Stomach (tissue), 4 donors: ENCODE results near the gene SNAPC4.

Experiments used
- EP300 ChIP-seq: sonication (generic); formaldehyde crosslinking; IDR thresholded peaks from one replicate; pipeline ENCODE4 v1.6.1; 2017; ENCODE audit warnings: antibody characterized with exemption
- POLR2A ChIP-seq, 4 donors: fragments of 450-650 bp; IDR thresholded peaks; one replicate each; pipeline ENCODE4 v1.6.1; 2016; ENCODE audit warnings: antibody characterized with exemption in 4 of 4, control low read depth in 2 of 4, mild to moderate bottlenecking in 1 of 4, moderate library complexity in 1 of 4
- TF ChIP-seq, protein P1 (sequence below), 7 experiments: fragments of 450-650 bp in 4 of 7; fragments of 200-600 bp in 3 of 7; sonication (generic) in 3 of 7; IDR thresholded peaks; one replicate each; pipeline ENCODE4 v1.5.1; 2016 to 2019; ENCODE audit warnings: antibody characterized with exemption in 7 of 7, control low read depth in 2 of 7, mild to moderate bottlenecking in 1 of 7

DNA sequence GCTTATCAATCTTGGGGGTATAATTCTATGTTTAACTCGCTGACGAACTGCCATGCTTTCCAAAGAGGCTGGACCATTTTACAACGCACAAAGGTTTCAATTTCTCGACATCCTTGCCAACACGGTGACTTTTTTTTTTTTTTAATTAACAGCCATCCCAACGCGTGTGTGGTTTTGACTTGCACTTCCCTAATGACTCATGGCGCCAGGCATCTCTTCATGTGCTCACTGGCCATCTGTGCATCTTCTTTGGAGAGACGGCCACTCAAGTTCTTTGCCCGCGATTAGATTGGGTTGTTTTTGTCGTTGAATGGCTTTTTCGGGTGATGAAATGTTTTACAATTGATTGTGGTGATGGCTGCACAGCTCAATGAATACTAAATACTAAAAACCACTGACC lies 14.0 kb downstream of the SNAPC4 start:
- TF ChIP-seq, protein P1, sequence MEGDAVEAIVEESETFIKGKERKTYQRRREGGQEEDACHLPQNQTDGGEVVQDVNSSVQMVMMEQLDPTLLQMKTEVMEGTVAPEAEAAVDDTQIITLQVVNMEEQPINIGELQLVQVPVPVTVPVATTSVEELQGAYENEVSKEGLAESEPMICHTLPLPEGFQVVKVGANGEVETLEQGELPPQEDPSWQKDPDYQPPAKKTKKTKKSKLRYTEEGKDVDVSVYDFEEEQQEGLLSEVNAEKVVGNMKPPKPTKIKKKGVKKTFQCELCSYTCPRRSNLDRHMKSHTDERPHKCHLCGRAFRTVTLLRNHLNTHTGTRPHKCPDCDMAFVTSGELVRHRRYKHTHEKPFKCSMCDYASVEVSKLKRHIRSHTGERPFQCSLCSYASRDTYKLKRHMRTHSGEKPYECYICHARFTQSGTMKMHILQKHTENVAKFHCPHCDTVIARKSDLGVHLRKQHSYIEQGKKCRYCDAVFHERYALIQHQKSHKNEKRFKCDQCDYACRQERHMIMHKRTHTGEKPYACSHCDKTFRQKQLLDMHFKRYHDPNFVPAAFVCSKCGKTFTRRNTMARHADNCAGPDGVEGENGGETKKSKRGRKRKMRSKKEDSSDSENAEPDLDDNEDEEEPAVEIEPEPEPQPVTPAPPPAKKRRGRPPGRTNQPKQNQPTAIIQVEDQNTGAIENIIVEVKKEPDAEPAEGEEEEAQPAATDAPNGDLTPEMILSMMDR (IDR thresholded peaks at IDR 0.05): no peak
- TF ChIP-seq EP300: no peak
- TF ChIP-seq POLR2A (IDR thresholded peaks at IDR 0.05): no peak
